Activated CD4-positive, alpha-beta T cell treated with anti-CD3 and anti-CD28 coated beads, Interleukin-2, amount 50 U/mL, for 4 hours (primary cell): ENCODE data around the gene PCDH10.

Experiments
- DNase-seq, 2 experiments: peaks; one replicate each; pipeline ENCODE4 v3.0.0-alpha.2; 2020

The PCDH10 gene, protein sequence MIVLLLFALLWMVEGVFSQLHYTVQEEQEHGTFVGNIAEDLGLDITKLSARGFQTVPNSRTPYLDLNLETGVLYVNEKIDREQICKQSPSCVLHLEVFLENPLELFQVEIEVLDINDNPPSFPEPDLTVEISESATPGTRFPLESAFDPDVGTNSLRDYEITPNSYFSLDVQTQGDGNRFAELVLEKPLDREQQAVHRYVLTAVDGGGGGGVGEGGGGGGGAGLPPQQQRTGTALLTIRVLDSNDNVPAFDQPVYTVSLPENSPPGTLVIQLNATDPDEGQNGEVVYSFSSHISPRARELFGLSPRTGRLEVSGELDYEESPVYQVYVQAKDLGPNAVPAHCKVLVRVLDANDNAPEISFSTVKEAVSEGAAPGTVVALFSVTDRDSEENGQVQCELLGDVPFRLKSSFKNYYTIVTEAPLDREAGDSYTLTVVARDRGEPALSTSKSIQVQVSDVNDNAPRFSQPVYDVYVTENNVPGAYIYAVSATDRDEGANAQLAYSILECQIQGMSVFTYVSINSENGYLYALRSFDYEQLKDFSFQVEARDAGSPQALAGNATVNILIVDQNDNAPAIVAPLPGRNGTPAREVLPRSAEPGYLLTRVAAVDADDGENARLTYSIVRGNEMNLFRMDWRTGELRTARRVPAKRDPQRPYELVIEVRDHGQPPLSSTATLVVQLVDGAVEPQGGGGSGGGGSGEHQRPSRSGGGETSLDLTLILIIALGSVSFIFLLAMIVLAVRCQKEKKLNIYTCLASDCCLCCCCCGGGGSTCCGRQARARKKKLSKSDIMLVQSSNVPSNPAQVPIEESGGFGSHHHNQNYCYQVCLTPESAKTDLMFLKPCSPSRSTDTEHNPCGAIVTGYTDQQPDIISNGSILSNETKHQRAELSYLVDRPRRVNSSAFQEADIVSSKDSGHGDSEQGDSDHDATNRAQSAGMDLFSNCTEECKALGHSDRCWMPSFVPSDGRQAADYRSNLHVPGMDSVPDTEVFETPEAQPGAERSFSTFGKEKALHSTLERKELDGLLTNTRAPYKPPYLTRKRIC

DNA sequence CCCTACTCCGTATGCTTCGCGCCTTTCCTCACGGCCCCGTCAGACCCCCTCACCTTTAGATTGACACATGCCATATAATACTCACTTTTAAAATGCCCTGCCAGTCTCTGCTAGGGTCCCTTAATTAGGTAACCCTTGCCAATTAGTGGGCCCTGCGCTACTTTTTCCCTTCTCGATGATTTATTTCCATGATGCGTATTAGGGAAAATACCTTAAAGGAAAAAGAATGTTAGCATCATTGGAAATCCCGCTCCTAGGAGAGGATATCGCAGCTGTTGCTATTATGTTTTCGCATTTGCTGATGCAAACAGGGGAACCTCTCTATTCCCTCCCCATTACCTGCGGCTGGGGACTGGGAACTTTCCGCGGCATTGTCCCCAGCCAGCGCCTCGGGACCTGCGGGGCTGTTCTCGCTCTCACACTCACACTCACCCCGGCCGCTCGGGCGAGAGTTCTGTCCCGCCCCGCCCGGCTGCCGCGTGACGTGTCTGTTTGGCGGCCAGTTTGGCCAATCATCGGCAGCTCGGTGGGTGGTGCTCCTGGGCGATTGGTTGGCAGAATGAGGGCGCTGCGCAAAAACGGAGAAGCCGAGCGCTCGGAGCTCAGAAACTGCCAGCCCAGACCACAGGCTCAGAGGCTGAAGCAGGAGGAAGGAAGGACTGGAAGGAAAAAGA is at the start of gene PCDH10:
Gene PCDH10 (plus strand): TSS at position 605 of the 674 bp plus-strand sequence. CDS start 847 bp downstream, outside the sequence.
- DNase-seq = no peak

DNA sequence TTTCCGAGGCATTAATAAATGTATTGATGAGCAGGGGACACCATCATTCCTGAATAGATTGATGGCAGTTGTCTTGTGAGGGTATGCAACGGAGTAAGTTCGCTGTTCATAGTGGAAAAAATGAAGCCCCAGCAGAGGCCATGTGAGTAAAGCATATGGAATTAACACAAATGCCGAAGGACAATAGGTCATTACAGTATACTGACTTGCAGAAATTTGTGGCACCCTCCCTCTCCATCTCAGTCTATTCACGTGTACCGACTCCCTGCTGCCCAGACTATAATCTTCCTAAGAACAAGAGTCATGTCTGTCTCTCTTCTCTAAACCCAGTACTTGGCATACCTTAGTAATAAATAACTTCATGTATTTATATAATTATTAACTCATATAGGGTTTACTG is 47.1 kb upstream of the PCDH10 start:
- no peak for DNase-seq

DNA sequence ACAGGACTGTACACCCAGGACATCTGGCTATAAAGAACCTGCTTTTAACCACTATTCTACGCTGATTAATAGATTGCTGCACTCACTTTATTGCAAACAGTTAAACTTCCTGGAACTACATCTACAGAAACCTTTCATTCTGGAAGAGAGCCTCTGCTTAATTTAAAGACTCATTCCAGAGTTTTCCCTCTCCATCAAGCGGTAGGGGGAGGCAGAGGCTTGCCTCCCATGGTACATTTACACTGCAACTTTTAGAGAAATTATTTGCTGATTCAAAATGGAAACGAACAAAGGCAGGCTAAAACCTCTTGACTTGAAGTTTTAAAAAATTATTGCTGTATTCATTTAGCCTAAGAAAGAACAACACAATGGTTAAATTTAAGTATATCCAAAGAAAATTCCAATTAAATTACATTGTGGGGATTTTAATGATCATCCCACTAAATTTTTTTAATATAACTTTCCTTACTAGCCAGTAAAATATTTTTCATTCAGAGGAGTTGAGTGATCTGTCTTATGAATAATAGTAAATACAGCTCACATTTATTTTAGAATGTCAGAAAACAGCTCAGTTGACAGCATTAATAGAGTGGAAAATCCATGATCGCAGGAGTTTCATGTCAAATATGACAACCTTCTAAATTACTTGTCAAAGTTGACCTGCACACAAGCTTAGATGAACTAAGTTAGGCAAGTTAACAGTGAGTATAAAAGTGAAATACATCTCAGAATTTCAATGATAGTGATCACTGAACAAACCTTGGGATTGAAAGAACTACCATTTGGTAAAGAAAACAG is 46.3 kb upstream of the PCDH10 start:
- DNase-seq = no peak

DNA sequence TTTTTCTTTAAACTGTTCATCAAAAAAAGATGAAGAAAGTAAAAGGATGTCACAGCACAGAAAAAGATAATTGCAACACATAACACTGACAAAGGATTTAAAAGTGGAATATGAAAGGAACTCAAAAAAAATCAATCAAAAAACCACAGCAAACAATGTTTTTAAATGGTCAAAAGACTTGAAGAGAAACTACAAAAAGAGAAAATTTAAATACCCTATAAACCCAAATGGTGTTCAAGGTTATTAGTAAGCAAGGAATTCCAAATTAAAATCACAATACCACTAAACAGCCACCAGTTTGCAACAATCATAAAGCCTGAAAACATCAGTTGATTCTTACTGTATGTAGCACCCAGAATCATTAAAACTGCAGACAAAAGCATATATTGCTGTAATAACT is 36.5 kb upstream of the PCDH10 start:
- DNase-seq = no peak

DNA sequence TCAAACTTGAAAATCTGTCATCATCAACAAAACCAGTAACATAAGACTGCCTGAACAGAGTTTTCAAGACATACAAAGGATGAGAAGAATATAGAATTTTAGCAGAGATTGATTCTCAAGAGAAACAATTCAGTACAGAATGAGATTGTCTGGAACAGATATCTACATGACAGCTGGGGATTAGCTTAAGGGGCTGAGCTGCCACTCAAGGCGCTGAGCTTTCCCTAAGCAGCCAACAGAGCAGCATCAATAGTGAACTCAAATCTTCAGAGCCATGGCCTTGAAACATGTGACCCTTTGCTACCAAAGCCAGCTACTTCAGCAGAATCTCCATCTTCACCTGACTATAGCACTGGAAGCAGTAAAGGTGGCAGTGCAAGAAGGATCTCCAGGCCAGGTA is 24.3 kb upstream of the PCDH10 start:
- DNase-seq = no peak

DNA sequence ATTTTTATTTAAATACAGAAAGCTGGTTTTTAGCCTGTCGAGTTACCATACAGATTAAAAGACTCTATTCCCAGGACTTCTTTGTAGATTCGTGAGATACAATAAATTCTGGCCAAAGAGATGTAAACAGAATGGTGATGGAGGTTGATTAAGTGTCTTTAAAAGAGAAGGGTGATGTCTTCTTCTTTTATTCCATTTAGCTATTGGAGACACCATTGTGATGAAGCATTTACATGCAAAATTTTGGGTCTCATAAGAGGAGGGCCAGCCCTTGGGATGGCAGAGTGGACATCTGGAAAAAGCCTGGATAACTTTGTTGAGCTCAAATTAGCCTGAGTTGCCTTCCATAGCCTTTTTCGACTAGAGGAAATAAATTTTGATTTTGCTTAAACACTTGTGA is 21.6 kb upstream of the PCDH10 start:
- DNase-seq = no peak

DNA sequence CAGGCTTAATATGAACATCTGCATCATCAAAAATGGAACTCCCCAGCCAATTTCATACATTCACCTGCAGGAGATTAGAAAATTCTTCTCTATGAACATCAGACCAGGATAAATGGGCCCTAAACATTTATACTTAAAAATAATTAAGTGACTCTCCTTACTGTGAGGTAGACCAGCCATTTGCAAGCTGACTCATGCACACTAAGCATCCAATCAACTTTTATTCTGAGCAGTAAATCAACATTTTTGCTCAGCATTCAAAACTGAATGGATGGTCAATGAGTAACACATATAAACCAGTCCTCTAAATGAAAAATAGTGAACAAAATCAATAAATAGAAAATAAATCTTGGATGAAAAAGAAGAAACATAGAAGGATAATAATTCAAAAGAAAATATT is 19.9 kb upstream of the PCDH10 start:
- no peak for DNase-seq

DNA sequence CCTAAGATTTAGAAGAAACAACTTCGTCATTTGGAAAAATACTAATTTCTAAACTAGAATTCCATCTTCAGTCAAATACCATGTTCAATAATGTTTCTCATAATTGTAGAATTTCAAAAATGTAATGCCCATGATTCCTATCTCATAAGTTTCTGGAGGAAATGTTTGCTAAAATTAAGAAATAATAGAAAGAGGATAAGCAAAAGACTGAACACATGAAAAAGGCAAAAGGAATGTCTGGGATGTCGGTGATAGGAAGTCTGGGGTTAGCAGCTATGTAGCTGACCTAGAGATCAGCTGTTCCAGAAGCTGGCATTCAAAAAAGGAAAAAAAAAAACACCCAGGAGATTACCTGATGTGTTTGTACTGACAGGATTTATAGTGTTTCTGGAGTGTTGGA is 18.9 kb upstream of the PCDH10 start:
- DNase-seq = no peak

DNA sequence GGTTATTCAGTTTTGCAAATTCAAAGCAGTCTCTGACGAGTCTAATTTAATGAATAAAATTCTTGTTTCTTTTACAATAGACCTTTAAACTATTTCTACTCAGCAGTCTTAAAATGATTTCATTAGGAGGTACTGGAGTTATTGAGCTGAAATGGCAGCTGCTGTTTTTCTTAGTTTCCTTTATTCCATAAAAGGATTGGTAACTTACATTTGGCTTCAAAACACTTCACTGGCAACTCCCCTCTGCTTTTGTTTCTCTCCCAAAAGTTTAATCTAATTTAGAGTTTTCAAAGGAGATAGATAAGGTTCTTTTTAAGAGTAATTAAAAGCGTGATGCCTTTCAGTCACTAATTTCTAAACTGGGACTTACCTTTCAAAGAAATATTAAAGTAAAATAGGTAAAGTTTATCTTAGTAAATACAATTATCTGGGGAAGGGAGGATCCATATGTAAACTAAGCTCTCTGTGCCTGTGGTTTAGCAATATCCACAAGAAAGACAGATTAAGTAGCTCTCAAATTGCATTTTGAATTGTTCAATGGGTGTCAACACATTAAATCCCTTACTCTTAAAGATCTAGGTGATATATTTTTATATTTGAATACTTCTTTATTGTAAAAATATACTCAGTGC is 17.1 kb upstream of the PCDH10 start:
- no peak for DNase-seq

DNA sequence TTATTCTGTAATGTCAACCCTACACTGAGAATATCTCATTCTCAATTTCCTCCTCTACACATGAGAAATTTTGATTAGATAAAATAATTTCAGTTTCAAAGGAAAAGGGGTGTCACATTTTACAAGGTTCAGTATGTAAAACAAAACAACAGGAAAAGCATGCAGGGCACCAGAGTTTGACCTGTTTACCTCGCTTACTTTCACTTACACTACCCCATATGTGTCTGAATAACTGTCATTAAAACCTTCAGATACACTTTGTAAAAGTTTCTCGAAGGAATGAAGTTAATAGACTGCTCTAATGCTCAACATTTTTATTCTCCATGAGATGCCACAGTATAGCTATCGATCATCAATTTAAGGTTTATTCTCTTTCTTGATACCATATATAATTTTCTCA is 12.3 kb upstream of the PCDH10 start:
- DNase-seq = no peak

DNA sequence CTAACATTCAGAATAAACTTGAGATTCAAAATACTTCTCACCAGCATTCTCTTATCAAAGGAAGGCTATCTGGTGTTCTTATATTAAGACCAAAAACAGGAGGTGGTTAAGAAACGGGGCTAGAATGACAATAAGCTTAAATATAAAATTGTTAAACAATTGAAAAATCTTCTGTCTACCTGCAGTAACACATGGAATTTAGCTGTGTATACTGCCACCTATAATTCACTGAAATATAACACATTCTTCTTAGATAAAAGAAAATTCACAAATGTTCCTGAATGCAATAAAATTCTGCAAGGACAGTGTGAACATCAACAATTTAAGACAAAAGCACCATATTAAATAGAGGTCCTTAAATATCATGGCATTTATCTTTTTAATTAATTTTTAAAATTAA is 11.5 kb upstream of the PCDH10 start:
- no peak for DNase-seq

DNA sequence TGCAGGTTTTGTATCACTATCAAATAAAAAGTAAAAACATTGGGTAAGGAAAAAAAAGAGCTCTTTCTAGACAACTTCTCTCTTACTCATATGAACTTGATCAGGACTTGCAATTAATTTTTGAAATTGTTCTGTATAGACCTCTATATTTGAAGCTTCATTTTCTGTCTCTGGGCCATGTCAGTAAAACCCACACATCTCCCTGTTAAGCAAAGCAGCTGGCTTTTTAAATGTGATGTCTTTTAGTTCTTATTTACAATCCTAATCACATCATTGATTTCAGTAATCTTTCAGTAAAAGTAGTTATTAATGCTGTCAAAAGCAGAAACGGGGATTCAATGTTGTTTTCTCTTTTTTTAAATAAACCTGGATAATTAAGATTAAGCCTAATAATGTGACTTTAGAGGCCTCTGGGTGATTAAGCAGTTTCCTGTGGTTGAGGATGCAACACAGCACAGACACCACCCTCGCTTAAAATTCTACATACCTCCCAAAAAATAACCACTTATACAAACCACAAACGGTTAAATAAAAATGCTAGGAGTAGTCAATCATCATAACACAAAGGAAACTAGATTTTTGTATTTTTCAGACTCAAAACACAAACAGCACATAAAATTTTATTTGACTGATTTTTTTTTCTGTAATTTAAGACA is 5.2 kb upstream of the PCDH10 start:
- no peak for DNase-seq

DNA sequence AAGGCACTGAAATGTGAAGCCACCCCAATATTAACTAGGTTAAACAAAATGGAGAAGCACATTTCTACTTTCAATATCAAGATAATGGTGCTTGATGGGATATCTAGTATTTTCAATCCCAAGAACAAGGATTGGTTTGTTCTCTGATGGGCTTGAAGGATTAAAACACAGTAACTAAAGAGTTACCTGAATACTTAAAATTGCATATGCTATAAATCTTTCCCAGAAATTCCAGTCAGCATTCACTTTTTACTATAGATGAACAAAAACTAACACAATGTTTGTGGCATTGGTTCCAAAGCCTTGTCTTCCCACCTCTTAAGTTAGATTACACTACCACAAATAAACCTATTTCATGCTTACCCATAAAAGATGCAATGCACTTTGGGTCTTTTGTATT is 3.9 kb upstream of the PCDH10 start:
- no peak for DNase-seq

DNA sequence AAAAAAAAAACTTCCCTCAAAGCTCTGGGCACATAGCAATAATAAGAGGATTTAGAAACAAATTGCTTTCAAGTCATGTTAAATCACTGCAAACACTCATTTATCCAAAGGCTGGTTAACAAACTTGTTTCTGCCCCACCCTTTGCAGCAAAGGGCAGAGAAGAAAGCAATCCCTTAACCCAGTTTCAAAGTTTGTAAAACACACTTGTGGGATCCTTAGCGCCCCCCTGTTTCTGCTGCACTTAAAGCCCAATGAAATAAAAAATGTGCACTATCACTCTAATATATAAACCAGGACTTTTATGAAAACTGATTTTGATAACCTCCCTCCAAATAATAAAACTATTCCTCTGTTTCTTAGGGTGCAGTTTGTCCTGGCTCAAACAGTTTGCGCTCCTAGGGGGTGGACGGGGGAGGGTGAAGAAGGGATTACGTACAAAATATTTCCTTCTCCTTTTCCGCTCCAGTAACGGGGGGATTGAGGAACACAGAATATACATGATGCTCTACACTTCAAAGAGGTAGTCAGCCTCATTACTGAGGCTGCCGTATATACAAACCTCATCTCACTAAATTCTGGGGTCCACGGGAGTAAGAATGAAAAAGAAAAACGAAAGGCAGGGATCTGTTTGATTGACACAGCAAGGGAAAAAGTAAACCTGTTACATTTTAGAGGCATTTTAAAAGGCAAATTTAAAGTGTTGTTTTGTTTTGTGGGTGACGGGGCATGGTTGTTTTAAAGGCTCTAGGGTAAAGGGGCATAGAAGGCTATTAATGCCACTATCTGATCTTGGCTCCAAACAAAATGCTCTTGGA is 3.1 kb upstream of the PCDH10 start:
- DNase-seq = no peak

DNA sequence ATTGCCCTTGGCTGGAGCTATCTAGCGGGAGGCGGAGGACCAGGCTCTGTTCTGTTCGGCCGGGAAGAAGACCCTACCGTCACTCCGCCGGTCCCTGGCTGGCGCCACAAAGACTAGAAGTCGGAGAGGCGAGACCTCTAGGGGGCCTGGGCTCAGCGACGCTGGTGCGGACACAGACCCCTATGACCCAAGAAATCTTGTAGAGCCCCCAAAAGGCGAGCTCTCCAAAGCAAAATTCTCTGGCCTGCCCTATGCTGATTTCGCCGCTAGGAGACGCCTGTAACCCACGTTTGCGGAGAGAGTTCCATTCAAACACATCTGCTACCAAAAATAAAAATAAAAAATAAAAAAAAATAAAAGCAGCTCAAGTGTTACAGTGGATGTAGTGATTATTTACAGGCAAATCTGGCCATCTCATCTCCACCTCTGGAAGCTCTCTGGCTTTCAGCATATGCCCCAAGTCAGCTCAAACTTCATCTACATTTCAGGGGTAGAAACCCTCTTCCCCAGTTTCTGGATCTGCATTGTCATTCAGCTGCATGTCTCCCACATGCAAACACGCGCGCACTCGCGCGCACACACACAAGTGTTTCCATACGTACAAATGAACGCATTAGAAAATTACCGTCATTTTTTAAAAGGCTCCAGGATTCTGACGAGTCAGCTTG is 2.4 kb upstream of the PCDH10 start:
- no peak for DNase-seq

DNA sequence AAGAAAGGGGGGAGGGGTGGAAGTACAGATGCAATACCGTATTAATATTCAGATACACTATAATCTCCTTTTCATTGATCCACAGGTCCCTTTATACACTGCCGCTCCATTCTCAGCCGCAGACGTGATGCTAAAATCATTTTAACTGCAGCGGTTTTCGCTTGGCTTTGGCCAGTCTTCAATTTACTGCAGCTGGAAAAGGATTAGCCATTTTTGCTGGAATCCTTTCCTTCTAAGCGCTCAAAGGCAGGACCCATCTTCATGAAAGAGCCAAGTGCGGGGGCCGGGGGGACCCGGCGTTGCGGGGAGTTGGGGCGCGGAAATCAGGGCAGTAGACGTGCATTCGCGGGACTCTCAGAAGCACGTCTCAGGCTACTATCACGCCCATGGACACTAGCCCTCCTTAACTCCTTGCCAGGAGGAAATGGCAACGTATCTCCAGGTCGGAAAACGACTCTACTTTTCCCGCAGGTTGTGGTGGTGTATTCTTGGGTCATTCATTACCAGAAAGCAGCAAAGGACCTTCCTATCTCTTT is 1.7 kb upstream of the PCDH10 start:
- no peak for DNase-seq

DNA sequence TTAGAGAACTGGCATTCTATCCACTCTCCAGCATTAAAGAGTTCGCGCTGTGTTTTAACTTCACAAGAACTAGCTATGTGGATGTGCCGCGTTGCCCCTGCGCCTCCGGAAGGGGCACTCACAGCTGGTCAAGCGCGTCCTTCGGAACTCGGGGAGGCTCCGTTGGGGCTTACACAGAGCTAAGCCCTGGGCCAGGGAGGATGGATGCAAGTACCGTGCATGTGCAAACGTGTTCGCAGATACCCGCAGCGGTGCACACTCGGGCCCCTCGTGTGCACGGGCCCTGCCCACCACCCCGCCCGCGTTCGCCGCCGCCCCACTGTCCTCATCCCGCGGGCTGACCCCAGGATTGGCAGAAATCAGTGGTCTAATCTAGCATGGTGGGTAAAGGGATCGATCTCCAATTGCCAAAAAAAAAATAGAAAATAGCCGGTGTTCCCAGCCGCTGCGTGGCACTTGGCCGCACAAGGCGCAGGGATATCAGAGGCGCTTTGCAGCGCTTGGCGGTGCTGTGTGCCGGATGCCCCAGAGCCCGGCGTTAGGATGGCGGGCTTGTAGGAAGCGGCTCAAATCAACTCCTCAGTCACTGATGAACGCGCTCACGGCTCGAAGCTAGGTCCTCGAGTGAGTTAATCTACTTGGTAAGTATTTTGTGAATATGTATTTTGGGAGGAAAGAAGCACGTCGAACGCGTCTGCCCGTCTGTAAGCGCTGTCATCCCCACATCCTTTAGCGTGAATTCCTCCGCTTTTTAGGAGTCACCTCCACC is 989 bp upstream of the PCDH10 start:
- no peak for DNase-seq

DNA sequence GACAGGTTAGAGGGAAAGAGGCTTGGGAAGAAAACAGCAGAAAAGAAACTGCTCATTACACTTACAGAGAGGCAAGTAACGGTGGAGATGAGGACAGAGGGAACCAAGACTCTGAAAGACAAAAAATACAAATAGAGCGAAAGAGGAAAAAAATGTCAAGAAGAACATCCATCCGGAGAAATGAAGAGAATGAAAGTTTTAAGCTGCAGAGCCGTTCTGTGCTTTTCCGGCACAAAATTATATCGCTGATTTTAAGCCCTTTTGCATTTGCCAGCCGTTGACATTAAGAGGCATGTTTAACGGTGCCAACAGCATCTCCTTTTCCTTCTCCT is 236 bp downstream of the PCDH10 start:
- no peak for DNase-seq

DNA sequence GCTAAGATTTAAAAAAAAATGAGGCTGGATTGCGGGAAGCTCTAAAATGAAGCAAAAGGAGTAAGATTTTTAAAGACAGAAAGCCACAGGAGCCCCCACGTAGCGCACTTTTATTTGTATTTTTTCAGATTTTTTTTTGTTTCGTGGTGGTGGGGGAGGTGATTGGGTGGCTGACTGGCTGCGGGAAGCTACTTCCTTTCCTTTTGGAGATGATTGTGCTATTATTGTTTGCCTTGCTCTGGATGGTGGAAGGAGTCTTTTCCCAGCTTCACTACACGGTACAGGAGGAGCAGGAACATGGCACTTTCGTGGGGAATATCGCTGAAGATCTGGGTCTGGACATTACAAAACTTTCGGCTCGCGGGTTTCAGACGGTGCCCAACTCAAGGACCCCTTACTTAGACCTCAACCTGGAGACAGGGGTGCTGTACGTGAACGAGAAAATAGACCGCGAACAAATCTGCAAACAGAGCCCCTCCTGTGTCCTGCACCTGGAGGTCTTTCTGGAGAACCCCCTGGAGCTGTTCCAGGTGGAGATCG is 908 bp downstream of the PCDH10 start:
- no peak for DNase-seq
